Effector CD8-positive, alpha-beta T cell (primary cell): Measurements from ENCODE around the gene LPP.
"Not testable (repeated sequence)": the region's sequence is repeated elsewhere in the genome, so short reads cannot be mapped to it uniquely, and the experiment has no call there.

Source experiments
- DNase-seq: peaks from one replicate; lab custom pipeline; 2025; lab: John Stamatoyannopoulos, UW

LPP gene

DNA sequence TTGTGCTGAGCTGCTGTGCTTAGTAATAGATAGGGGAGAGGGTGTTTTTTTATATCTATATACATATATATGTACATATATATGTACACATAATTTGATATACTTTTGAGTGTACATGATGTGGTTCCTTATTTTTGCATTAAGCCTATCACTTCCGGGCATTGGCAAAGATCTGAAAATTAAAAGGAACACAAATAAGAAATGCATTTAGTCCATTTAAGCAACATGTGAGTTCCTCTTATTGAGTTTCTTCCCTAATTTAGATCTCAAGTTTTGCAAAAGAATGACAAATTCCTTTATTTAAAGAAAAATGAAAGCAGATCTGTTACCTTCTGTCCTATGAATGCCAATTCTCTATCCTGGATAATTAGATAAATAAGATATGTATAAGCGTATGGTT, 435.1 kb downstream of the LPP start:
- DNase-seq, result no peak

DNA sequence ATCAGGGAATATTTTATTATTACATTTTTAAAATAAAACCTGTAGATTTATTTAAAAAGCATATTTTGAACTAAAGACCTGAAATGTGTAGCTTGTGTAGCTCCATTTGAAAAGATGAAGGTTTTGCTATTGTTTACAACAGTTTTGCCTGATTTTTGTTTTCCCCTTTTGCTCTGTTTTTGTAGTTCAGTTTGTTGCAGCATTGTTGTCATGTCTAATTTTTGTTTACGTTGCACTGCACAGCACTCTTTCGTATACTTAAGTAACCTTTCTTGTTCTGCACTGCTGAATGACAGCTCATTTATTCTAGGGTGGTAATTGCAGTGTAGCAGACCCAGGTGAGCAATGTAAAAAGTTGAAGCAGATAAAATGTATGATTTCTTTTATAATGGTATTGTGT, 435.8 kb downstream of the LPP start:
- no peak for DNase-seq

- DNase-seq, result no peak
Observed at GRCh38 chr3:188590557-188590956, 436.6 kb downstream of the LPP start.

GRCh38 chr3:188594139-188594538, 440.2 kb downstream of the LPP start:
- DNase-seq, result no peak

- no peak for DNase-seq
Observed at GRCh38 chr3:188595890-188596376, 442.0 kb downstream of the LPP start.

- no peak for DNase-seq
Observed at GRCh38 chr3:188598894-188599293, 444.9 kb downstream of the LPP start.

DNA sequence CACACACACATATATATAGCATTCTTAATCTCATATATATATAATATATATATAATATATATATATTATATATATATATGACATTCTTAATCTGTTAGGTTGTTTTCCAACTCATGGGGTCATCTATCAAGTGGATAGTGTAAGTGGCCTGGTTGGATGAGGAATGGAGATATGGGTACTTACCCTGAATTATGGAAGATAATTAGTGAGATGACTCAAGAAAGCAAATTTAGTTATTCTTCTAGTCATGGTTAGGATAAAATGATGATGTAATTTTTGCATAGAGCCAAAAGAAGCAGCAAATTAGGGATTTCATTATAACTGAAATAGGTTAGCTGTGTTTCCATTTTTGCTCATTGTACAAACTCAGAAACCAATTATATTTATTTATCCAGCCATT, 448.2 kb downstream of the LPP start:
- no peak for DNase-seq

DNA sequence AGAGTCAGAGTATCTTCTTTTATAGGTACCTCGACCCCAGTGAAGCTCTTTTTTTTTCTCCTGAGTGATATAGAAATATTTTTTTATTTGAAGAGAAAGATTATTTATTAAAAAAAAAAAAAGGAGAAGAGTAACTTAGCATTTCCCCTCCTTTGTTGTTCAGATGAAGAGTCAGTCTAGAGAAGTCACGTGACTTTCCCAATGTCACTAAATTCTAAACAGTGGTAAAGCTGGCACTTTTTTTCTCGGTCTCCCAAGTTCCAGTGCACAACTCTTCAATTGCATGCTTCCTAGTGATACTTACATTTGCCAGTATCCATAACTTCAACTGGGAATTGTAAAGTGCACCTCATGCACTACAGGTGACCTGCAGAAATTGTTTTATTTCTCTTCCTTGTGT, 448.7 kb downstream of the LPP start:
- DNase-seq, result no peak

GRCh38 chr3:188604651-188605050, 450.7 kb downstream of the LPP start:
- DNase-seq, result no peak

- DNase-seq, result no peak
Observed at GRCh38 chr3:188605231-188605630, 451.3 kb downstream of the LPP start.

- DNase-seq, result no peak
Observed at GRCh38 chr3:188605905-188606304, 451.9 kb downstream of the LPP start.

GRCh38 chr3:188607805-188608315, 453.9 kb downstream of the LPP start:
- DNase-seq, result no peak

DNA sequence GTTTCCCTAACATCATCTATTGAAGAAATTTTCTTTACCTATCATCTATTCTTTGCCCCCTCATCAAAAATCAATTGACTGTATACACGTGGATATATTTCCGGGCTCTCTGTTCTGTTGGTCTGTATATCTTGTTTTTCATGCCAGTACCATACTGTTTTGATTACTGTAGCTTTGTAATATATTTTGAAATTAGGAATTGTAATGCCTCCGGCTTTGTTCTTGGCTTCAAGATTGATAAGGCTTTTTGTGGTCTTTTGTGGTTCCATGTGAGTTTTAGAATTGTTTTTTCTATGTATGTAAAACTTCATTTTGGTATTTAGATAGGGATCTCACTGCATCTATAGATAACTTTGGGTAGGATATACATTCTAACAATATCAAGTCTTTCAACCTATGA, 454.4 kb downstream of the LPP start:
- no peak for DNase-seq

GRCh38 chr3:188613721-188614120, 459.8 kb downstream of the LPP start:
- DNase-seq, result not testable (repeated sequence)

- no peak for DNase-seq
Observed at GRCh38 chr3:188617270-188617669, 463.3 kb downstream of the LPP start.

DNA sequence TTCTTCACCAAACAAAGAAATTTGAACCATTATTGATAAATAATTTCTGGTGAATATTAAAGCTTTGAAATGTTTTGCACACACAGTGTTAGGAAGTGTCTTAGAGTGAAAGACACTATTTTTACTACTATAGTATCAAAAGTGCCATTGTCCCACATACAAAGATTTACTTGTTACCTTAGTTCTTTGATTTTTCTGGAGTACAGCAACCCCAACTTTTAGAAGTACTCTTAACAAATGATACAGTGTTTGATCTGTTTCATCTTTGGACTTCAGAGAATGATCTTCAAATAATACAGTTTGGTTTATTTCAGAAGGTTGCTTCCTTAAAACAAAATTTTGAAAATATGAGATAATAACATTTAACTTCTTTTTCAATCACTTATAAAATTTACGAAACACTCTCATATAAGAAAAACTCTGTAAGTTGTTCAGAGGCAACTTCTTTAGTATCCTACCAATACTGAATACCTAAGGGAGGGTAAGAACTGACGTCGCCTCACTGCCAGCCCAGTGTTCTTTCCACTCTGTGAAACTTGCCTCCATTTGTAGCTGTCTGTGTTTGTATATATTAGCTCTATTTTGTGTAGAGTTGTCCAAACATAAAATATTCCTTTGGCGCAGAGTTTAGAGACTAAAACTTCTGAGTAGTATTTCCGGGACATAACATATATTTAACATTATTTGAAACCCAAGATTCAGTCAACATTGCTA, 464.2 kb downstream of the LPP start:
- no peak for DNase-seq

GRCh38 chr3:188620752-188621151, 466.8 kb downstream of the LPP start:
- no peak for DNase-seq

GRCh38 chr3:188624384-188624783, 470.4 kb downstream of the LPP start:
- no peak for DNase-seq

DNA sequence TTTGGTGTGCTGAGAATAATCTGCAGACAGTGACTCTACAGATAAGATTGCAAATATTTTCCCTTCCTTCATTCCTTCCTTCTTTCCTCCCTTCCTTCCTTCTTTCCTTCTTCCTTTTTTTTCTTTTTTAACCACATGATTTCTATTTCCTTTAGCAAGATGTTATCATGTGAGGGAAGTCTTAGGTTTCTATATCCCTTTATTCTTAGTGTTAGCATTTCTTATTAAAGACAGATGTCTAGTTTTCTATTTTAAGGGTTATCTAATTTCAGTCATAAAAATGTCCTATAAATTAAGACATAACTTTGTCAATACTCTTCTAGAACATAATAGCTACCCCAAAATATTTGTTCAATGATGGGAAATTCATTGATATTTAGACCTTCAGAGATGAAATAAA, 470.9 kb downstream of the LPP start:
- DNase-seq, result no peak

GRCh38 chr3:188627652-188628051, 473.7 kb downstream of the LPP start:
- no peak for DNase-seq

GRCh38 chr3:188631291-188632010, 477.5 kb downstream of the LPP start:
- DNase-seq, result no peak

DNA sequence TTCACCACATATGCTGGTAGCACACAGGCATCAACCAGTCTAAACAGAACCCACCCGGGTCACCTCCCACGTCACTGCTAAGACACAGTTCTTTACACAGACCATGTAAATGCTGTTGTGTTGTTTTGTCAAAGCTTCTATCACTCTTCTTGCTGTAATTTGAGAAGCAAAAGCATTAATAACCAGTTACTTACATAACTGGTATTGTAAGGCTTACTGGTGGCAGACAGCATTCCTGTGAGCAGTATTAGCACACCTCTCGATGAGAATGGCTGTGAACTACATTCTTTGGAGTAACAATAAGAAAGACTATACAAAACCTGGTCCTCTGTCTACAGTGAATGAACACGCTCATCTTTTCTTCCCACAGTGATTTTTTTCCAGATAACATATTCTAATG, 479.2 kb downstream of the LPP start:
- no peak for DNase-seq

DNA sequence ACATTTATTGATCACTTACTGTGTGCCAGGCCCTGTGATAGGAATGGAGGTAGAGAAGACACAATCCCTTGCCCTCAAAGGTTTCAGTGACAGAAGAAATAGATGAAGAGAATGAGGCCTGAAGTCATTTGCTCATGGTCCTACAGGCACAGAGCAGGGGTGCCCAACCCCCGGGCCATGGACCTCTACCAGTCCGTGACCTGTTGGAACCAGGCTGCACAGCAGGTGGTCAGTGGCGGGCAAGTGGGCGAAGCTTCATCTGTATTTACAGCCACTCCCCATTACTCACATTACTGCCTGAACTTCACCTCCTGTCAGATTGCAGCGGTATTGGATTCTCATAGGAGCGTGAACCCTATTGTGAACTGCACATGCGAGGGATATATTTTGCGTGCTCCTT, 480.3 kb downstream of the LPP start:
- DNase-seq, result no peak
